Aorta (tissue), 5 donors: ENCODE measurements around the gene FBXO7. TPM values are rescaled to one million over a fixed set of nuclear protein-coding genes. Genes with fewer than 3 reads are reported as not detected.

Source experiments
- ATAC-seq: fragments of 200-7000 bp; cut with Tn5 transposase; one replicate; pipeline ENCODE4 v1.9.1; 2022; ENCODE audit warnings: moderate library complexity; ENCODE audit not compliant: low FRiP score
- DNase-seq, 2 donors: peaks; one replicate each; pipeline ENCODE4 v3.0.0-alpha.2; 2020
- H3K27ac ChIP-seq, 2 donors: one replicate each; pipeline ENCODE4 v1.5.1; 2013; ENCODE audit warnings: low read length in 2 of 2, mild to moderate bottlenecking in 2 of 2, moderate library complexity in 2 of 2, control low read depth in 1 of 2, inconsistent platforms in 1 of 2, low read depth in 1 of 2
- H3K27me3 ChIP-seq, 2 donors: one replicate each; pipeline ENCODE4 v1.6.1; 2013; ENCODE audit warnings: control low read depth in 1 of 2, low read length in 1 of 2, mild to moderate bottlenecking in 1 of 2, moderate library complexity in 1 of 2; ENCODE audit not compliant: insufficient read depth in 2 of 2, control insufficient read depth in 1 of 2
- H3K36me3 ChIP-seq, 2 donors: one replicate each; pipeline ENCODE4 v1.6.1; 2013; ENCODE audit warnings: control low read depth in 1 of 2, low read length in 1 of 2, mild to moderate bottlenecking in 1 of 2; ENCODE audit not compliant: insufficient read depth in 2 of 2, control insufficient read depth in 1 of 2
- H3K4me1 ChIP-seq, 2 donors: one replicate each; pipeline ENCODE4 v1.6.1; 2013; ENCODE audit warnings: low read length in 2 of 2, control low read depth in 1 of 2, mild to moderate bottlenecking in 1 of 2, moderate library complexity in 1 of 2; ENCODE audit not compliant: insufficient read depth in 2 of 2, control insufficient read depth in 1 of 2
- H3K4me3 ChIP-seq, 2 donors: one replicate each; pipeline ENCODE4 v1.5.1; 2013; ENCODE audit warnings: low read length in 2 of 2, control low read depth in 1 of 2, mild to moderate bottlenecking in 1 of 2
- H3K9me3 ChIP-seq: one replicate; pipeline ENCODE4 v1.6.1; 2013; ENCODE audit warnings: mild to moderate bottlenecking, low read length; ENCODE audit not compliant: control insufficient read depth
- WGBS, 2 donors: extraction: QIAGEN DNeasy Blood & Tissue Kit; methylation state at CpG; one replicate each; pipeline ENCODE4 v1.1.7; 2013; 5-methylcytosine and 5-hydroxymethylcytosine counted together
- intact Hi-C, 2 donors: fragments of 100-400 bp; cut with DNase I; formaldehyde crosslinking; loops; one replicate each; pipeline versions ENCODE4 v1.14.2 to v1.15.0; 2022
- polyA plus RNA-seq, 2 donors: library from polyadenylated mRNA; stranded (reverse); fragments of 200-250 nt; gene quantifications; one replicate each; pipeline ENCODE4 v1.2.3, GENCODE V29; 2013
- total RNA-seq, 2 donors: library from RNA; stranded (reverse); fragmentation: NEBNext Ultra II Directional; extraction: Animal tissue kit (Norgen Biotek cat#: 25700); gene quantifications; one replicate each; pipeline ENCODE4 v1.2.1, GENCODE V29; 2021
- donor health status: healthy with polysubstance abuse.
- donor health status: Bipolar disorder and iron deficiency.
- donor health status: DM: no; HTN: no; CAD: no.
- donor health status: DM: no; HTN: no; CAD: no.
- donor health status: DM: yes; HTN: yes; CAD: no.

Gene FBXO7
- total and polyA plus RNA-seq, 4 donors, result 64.4 to 76.6 (median 72.5) TPM

DNA sequence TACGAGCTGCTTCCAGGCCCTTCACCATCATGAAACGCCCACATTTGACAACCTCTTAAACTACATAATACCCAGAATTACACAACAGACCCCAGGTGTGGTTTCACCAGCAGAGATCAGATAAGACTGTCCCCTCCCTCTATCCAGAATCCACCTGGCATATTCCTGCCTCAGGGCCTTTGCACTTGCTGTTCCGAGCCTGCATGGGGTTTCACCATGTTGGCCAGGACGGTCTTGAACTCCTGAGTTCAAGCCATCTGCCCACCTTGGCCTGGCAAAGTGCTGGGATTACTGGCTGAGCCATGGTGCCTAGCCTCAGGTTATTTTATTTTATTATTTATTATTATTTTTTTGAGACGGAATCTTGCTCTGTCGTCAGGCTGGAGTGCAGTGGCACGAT lies 73.4 kb downstream of the FBXO7 start:
- Histone ChIP-seq H3K27me3 (no peaks in the 10 kb centered on the region), H3K4me3 (no peak overlapping the region), H3K4me1 (no peaks in the 10 kb centered on the region), H3K27ac (no peak overlapping the region), H3K9me3 (no peaks in the 10 kb centered on the region), H3K36me3 (no peaks in the 10 kb centered on the region)
- WGBS, 2 donors, result 87 to 89% methylated on average over 7 of the region's 7 CpGs
- ATAC-seq (no peak), DNase-seq (peak in 1 of 2 donors; percentile 12)
- intact Hi-C loops, result no loop called here

Other genes with a start within 250 kb of the FBXO7 start
- 1 to 10 TPM; 2.2 to 2.9 TPM for gene SLC5A4, start 219.5 kb upstream of the FBXO7 start, total RNA-seq
- gene SLC5A4, start 219.5 kb upstream of the FBXO7 start, polyA plus RNA-seq, result under 1 TPM; 0.10 to 0.88 TPM
- gene RFPL3, start 116.9 kb upstream of the FBXO7 start, total RNA-seq, result not detected
- gene RFPL3, start 116.9 kb upstream of the FBXO7 start, polyA plus RNA-seq, result not detected
- 10 to 100 TPM; 48.7 to 50.0 TPM for gene RTCB, start 62.6 kb upstream of the FBXO7 start, total RNA-seq
- gene RTCB, start 62.6 kb upstream of the FBXO7 start, polyA plus RNA-seq, result 10 to 100 TPM; 57.2 to 71.9 TPM
- not detected for gene BPIFC, start 10.4 kb upstream of the FBXO7 start, total RNA-seq
- not detected for gene BPIFC, start 10.4 kb upstream of the FBXO7 start, polyA plus RNA-seq